Stimulated activated CD4-positive, alpha-beta T cell treated with anti-CD3 and anti-CD28 coated beads, Interleukin-1b, Interleukin-23, amount 100 ng/mL, for 24 hours (primary cell): ENCODE measurements around the gene RP2.

Source experiments
- DNase-seq, 4 experiments: peaks; one replicate each; pipeline ENCODE4 v3.0.0-alpha.2; 2020; ENCODE audit warnings: low read depth in 4 of 4, low spot score in 1 of 4

The RP2 gene

DNA sequence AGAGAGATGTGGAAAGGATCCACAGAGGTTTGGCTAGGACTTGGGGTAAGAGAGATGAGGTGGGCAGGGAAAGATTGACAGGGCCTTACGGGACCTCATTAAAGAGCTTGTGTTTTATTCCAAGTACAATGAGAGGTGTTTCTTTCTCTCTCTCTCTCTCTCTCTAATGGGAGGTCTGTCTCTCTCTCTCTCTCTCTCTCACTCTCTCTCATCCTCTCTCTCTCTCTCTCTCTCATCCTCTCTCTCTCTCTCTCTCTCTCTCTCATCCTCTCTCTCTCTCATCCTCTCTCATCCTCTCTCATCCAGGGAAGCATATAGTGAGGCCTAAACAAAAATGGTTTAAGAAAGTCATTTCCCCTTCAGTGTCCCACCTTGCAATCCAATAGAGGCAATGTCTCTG lies 80.8 kb downstream of the RP2 start:
- no peak for DNase-seq

DNA sequence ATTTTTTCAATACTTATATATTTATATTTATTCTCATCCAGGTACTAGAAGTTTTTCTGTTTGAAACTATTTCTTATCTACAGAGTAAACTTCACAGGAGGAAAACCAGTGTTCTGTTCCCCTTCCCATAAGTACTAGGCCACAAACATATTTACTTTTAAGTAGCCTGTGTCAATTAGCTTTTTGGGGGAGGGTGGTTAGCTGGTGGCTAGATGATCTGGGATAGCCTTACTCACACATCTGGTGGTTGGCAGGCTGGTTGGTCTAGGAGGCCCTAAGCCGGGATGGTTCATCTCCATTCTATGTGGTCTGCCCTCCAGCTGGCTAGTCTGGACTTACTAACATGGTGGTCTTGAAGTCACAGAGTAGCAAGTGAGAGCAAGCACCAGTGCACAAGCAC lies 81.6 kb downstream of the RP2 start:
- DNase-seq = no peak

DNA sequence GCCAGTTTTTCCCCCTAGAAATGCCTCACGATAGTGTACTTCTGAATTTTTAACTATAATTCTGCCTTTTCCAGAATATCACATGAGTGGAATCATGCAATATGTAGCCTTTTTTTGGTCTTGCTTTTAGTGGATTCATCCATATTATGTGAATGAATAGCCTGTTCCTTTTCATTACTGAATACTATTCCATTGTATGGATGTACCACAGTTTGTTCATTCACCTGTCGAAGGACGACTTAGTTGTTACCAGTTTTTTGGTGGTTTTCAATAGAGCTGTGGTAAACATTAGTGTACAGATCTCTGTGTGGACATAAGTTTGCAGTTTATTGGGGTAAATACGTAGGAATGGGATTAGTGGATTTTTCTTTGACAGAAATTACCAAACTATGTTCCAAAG lies 83.4 kb downstream of the RP2 start:
- DNase-seq = no peak

DNA sequence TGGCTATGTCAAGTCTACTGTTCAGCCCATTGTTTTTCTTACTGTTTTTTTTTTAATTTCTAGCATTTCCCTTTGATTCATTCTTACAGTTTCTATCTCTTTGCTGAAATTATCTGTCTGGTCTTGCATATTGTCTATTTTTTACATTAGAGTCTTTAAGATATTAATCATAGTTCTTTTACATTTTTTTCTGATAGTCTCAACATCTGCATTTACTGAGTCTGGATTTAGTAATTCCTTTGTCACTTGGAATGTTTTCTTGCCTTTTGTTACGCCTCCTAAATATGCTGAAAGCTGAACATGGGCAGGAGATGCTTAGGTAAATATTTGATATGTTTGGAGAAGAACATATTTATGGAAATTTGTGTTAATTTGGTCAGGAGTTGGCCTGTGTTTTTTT lies 85.8 kb downstream of the RP2 start:
- DNase-seq = no peak

- DNase-seq = no peak
These were observed 90.9 kb downstream of the RP2 start for GRCh38 chrX:46927718-46928117.

DNA sequence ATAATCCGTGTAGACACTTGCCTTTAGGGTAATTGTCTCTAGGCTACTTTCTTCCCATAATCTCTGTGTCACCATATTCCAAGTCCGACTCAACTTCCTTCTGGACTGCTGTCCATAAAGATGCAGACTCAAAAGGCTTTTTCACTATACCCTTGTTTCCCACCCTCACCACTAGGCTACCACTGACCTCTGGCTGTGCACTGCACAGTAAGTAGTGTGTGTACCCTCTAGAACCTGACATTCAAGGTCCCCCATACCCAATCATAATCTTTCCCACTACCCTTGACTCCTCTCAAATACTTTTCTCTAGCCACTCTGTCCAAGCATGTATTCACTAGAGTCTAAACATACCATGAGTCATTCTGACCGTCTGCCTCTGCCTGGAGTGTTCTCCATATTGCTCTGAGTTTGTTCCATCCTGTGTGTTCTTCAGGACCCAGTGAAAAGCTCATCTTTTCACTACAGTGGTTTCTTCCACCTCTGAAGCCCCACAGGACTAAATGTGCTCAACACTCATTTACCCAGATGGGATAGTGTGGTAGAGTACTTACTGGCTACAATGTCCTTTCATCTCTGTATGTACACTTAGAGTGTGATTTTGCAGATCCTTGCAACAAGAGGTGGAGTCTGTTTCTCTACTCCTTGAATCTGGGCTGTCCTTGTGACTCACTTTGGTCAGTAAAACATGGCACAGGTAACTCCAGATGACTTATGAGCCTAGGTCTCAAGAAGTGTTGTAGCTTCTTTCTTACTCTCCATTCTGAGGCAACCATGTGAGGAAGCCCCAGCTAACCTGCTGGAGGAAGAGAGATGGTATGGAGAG lies 92.8 kb downstream of the RP2 start:
- no peak for DNase-seq
